Measurements from ENCODE around the gene SLC41A3.
"Not testable (repeated sequence)": the region's sequence is repeated elsewhere in the genome, so short reads cannot be mapped to it uniquely, and the experiment has no call there.

- TF ChIP-seq SP1, MAX (IDR thresholded peaks at IDR 0.05): not testable (repeated sequence)
Observed at GRCh38 chr3:126092128-126092527, 8.2 kb upstream of the SLC41A3 start.

All from liver (tissue), 2 donors.